Mesothelial cell of epicardium (in vitro differentiated cells): ENCODE data around the gene C1QL2. TPM values are rescaled to one million over a fixed set of nuclear protein-coding genes. Genes with fewer than 3 reads are reported as not detected.

ENCODE experiments used
- DNase-seq, 2 experiments: peaks; one replicate each; pipeline ENCODE4 v3.0.0; 2021; ENCODE audit warnings: low spot score in 2 of 2; ENCODE audit not compliant: unreplicated experiment in 2 of 2
- H3K27ac Mint-ChIP-seq: 2 replicates; pipeline ENCODE4 v1.8.0; 2021; ENCODE audit warnings: mixed read lengths
- H3K27me3 Mint-ChIP-seq: 2 replicates; pipeline ENCODE4 v1.8.0; 2021; ENCODE audit warnings: low read depth, mixed read lengths
- H3K36me3 Mint-ChIP-seq: 2 replicates; pipeline ENCODE4 v1.8.0; 2021; ENCODE audit warnings: mixed read lengths
- H3K4me1 Mint-ChIP-seq: 2 replicates; pipeline ENCODE4 v1.8.0; 2021; ENCODE audit warnings: mixed read lengths
- H3K4me3 Mint-ChIP-seq: 2 replicates; pipeline ENCODE4 v1.8.0; 2021; ENCODE audit warnings: mild to moderate bottlenecking, moderate library complexity, mixed read lengths
- H3K9me3 Mint-ChIP-seq: 2 replicates; pipeline ENCODE4 v1.8.0; 2021; ENCODE audit warnings: mixed read lengths
- total RNA-seq: library from RNA; stranded (reverse); gene quantifications from 3 replicates; pipeline ENCODE4 v1.2.1, GENCODE V29; 2021
- TF ChIP-seq, protein P1 (sequence below): fragments of 200-600 bp; sonication (generic); IDR thresholded peaks from one replicate; pipeline ENCODE4 v1.5.0; 2021; ENCODE audit warnings: antibody characterized with exemption; ENCODE audit not compliant: unreplicated experiment

Gene C1QL2
- total RNA-seq, 1 donor from 2014 or later = not detected

DNA sequence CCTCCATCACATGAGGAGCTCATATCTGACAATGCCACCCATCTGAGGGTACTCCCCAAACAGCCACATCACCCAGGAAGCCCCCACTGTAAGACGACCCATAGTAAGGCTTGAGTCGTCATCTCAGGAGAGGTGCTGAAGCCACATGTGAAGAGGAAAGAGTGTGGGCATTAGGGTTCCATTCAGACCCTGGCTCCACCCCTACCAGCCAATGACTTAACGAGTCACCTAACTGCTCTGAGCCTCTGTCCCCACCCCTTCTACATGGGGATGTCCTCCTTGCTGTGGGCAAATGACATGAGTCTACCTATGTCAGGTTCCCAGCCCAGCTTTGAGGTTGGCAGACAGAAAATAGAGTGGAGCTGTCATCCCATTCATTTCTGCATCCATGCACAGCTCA lies 46.3 kb downstream of the C1QL2 start:
- Mint-ChIP-seq H3K36me3 (no peaks in the 10 kb centered on the region), H3K4me1 (no peaks in the 10 kb centered on the region), H3K27ac (no peak overlapping the region), H3K4me3 (no peak overlapping the region), H3K9me3 (peaks cover 5% of the 10 kb centered on the region), H3K27me3 (peaks cover 74% of the 10 kb centered on the region)
- DNase-seq = no peak
- TF ChIP-seq, protein P1, sequence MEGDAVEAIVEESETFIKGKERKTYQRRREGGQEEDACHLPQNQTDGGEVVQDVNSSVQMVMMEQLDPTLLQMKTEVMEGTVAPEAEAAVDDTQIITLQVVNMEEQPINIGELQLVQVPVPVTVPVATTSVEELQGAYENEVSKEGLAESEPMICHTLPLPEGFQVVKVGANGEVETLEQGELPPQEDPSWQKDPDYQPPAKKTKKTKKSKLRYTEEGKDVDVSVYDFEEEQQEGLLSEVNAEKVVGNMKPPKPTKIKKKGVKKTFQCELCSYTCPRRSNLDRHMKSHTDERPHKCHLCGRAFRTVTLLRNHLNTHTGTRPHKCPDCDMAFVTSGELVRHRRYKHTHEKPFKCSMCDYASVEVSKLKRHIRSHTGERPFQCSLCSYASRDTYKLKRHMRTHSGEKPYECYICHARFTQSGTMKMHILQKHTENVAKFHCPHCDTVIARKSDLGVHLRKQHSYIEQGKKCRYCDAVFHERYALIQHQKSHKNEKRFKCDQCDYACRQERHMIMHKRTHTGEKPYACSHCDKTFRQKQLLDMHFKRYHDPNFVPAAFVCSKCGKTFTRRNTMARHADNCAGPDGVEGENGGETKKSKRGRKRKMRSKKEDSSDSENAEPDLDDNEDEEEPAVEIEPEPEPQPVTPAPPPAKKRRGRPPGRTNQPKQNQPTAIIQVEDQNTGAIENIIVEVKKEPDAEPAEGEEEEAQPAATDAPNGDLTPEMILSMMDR = no peak

DNA sequence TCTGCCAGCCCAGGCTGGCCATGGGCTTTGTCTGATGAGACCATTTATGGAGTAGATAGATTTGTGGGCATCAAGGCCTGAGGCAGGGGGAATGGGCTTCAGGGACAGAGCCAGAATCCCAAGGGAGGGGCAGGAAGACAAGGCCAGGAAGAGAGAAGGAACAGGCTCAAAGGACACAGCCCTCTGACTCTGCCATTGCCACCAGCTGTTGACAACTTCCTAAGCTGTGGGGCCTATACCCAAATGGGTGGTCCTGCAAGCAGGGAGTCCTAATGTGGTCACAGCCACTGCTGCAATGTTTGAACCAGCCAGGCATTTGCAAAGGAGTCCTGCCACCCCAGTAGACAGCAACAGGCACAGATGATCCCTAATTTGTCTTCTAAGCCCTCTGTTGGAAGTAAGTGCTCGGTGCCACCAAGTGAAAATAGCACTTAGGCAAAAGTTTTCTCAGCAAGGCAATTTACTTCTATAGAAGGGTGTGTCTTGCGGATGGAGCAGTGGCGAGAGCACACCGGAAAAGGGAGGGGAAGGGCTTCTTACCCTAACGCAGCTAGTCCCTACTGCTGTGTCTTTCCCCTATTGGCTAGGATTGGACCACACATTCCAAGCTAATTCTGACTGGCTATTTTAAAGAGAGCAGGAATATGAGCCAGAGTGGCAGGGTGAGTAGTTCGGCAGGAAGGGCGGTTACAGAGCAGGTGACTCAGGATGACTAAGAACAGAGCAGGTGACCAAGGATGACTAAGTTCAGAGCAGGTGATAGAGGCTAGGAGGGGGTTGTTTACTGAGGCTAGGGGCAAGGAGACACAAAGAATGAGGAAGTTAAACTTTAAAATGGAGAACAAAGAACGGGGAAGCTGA lies 47.2 kb downstream of the C1QL2 start:
- H3K9me3 Mint-ChIP-seq = peaks cover 5% of the 10 kb centered on the region
- TF ChIP-seq, protein P1 = no peak
- H3K4me3 Mint-ChIP-seq = no peak overlapping the region
- no peak overlapping the region for H3K27ac Mint-ChIP-seq
- no peak for DNase-seq
- no peaks in the 10 kb centered on the region for H3K4me1 Mint-ChIP-seq
- H3K27me3 Mint-ChIP-seq = peaks cover 65% of the 10 kb centered on the region
- H3K36me3 Mint-ChIP-seq = no peaks in the 10 kb centered on the region

DNA sequence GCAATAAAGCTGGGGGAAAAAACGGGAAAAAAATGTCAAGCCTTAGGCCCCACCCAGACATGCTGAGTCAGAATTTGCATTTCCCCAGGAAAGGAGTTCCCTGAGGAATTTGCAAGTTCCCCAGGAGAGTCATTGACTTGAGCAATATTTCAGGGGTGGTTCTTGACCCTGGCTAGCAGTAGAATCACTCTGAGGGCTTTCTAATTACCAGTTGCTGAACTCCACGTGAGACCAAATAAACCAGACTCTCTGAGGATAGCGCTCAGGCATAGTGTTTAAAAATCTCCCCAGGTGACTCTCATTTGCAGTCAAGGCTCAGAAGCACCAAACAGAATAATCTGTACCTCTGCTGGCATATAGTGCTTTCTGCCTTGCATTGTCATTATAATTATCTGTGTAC lies 48.7 kb downstream of the C1QL2 start:
- Mint-ChIP-seq H3K9me3 (peaks cover 5% of the 10 kb centered on the region), H3K4me1 (no peaks in the 10 kb centered on the region), H3K27ac (no peak overlapping the region), H3K4me3 (no peak overlapping the region), H3K36me3 (no peaks in the 10 kb centered on the region), H3K27me3 (peaks cover 55% of the 10 kb centered on the region)
- TF ChIP-seq, protein P1 = no peak
- DNase-seq = no peak

- peak in 1 of 2 experiments; percentile 24 for DNase-seq
- H3K9me3 Mint-ChIP-seq = peaks cover 7% of the 10 kb centered on the region
- H3K36me3 Mint-ChIP-seq = no peaks in the 10 kb centered on the region
- no peak overlapping the region for H3K4me3 Mint-ChIP-seq
- no peak overlapping the region for H3K27ac Mint-ChIP-seq
- no peaks in the 10 kb centered on the region for H3K4me1 Mint-ChIP-seq
- TF ChIP-seq, protein P1 = no peak
- peaks cover 53% of the 10 kb centered on the region for H3K27me3 Mint-ChIP-seq
Observed at GRCh38 chr2:119108186-119108585, 50.4 kb downstream of the C1QL2 start.

DNA sequence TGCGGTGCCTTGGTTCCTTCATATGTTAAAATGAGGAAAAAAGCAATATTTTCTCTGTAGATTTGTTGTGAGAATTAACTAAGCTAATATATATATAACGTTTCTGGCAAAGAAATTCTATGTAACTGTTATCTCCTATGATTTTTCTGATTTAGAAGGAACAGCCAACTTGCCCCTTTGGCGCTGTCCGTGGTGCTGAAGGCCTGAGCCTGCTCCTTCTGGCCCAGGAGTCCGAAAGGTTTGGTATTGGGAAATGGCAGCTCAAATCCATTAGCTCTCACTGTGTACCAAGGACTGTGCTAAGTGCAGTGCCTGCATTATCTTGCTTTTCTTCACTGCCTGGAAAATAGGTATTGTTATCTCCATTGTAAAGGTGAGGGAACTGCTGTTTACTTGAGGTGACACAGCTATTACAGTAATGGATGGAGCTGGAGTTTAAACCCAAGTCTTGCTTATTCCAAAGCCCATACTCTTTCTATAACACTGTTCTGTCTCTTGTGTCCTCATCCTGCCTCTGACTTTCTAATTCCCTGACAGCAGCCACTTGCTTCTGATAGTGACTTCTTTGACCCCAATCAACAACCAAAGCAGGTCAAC lies 52.2 kb downstream of the C1QL2 start:
- no peaks in the 10 kb centered on the region for H3K36me3 Mint-ChIP-seq
- TF ChIP-seq, protein P1 = no peak
- peaks cover 39% of the 10 kb centered on the region for H3K27me3 Mint-ChIP-seq
- H3K4me3 Mint-ChIP-seq = no peak overlapping the region
- peaks cover 13% of the 10 kb centered on the region for H3K9me3 Mint-ChIP-seq
- H3K4me1 Mint-ChIP-seq = no peaks in the 10 kb centered on the region
- H3K27ac Mint-ChIP-seq = no peak overlapping the region
- peak; percentile 71 to 89 for DNase-seq

Other genes with a start within 250 kb of the C1QL2 start
- gene MARCO, start 216.6 kb downstream of the C1QL2 start, total RNA-seq = 0.22 to 0.41 TPM (median 0.33 TPM) in 3 replicates
- gene STEAP3, start 65.1 kb upstream of the C1QL2 start, total RNA-seq = 0.89 to 0.94 TPM (median 0.93 TPM) in 3 replicates
- gene C2orf76, start 208.1 kb upstream of the C1QL2 start, total RNA-seq = 8.4 to 12.2 TPM (median 9.2 TPM) in 3 replicates
- 38.9 to 44.9 TPM (median 43.3 TPM) in 3 replicates for gene DBI, start 208.2 kb upstream of the C1QL2 start, total RNA-seq